OCI-M2 (cell line): Measurements from ENCODE around the gene MDGA2.
A peak's percentile ranks its signal among the peaks of the same experiment; 100 is the strongest.
"Not testable (repeated sequence)": the region's sequence is repeated elsewhere in the genome, so short reads cannot be mapped to it uniquely, and the experiment has no call there.

Source experiments
- DNase-seq: peaks from one replicate; lab custom pipeline; 2025; ENCODE audit not compliant: unreplicated experiment; lab: John Stamatoyannopoulos, UW

Gene MDGA2

GRCh38 chr14:47624126-47624525 lies 51.3 kb downstream of the MDGA2 start:
- not testable (repeated sequence) for DNase-seq

DNA sequence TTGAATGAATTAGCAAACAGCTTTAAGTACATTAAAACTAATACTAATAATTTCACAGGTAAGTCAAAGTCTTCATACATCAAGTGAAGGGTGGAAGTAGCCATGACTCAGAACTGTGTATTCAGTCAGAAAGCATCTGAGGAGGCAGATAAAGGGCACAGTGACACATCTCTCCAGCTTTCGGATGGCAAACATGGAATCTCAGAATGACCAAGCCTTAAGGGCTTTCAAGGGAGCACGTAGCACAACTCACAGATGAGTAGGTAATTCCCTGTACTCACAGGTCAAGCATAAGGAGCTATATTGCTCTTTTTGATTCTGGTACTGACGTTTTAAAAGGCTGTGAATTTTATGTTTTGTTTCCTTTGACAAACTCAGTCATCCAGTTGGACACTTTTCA lies 56.0 kb downstream of the MDGA2 start:
- no peak for DNase-seq

DNA sequence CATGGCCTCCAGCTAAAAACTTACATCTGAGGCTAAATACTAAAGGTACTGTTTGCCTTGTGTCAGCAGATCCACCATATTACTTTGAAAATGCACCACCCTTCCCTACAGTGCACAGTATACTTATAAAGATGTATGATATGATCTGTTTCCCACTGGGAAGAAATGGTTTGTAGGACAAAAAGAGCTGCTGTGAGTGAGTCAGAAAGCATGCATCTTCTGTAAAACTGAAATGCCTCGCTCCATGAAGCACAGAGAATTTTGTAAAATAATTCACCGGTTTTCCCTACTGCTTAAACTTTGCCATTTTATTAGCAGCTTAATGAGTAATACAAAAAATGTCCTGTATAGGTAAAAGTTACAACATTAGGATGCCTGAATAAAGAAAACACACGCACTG lies 68.8 kb downstream of the MDGA2 start:
- no peak for DNase-seq

DNA sequence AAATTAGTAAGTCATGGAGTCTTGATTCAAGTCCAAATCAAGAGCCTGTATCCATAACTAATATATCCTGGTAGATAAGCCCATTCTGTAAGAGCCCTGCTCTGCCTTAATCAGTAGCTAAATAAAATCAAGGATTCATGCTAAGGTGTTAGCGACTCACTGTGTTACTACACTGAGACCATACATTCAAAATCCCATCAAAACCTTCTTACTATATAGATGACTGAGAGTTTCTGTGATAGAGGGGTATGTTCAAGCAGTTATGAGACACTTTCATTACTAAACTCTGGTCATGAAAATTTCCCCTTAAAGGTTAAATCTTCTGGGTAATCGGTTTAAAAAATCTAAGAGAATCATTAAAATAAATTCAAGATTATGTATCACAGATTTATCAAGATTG lies 78.5 kb downstream of the MDGA2 start:
- DNase-seq: no peak

DNA sequence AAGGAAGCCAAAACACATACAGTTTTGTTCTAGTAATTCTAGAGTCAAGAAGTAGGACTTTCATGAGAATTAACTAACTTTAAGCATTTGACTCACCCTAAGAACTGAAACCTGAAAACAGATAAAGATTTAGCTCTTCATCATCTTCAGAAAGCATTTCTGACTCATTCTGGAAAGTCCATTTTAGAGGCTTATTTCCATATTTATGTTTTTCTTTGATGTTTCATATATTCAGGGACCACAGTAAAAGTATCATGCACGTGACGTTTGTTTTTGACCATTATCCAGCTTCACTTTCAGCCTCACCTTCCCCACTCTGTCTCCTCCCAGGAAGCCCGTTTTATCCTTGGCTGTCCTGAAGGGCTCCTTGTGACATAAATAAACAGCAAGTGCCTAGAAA lies 79.2 kb downstream of the MDGA2 start:
- DNase-seq: no peak

- no peak for DNase-seq
Observed at GRCh38 chr14:47595552-47595951, 79.9 kb downstream of the MDGA2 start.

DNA sequence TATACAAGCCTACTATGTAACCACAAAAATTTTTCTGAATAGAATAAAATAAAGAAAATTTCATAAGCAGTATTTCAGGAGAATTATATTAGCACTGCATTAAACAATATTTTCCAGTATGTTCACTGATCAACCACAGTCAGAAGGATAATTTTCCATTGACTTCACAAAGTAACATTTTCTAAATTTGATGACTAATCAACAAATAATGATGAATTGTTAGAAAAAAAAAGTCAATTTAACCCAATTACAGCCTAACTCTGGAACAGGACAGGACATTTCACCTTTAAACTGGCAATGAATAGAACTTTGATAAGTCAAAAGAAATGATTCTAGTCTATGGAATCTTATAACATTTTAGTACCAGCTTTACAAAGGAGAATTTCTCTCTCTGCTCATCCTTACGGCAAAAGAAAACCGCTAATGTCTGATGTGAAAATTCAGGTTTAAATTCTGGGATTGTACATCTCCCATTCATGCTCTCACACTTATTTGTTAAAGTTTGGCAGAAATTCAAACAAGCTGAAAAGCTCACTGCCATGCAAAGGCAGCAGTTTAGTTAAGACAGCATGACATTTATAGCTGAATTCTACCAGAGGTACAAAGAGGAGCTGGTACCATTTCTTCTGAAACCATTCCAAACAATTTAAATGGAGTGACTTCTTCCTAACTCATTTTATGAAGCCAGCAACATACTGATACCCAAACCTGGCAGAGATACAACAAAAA lies 84.5 kb downstream of the MDGA2 start:
- no peak for DNase-seq

DNA sequence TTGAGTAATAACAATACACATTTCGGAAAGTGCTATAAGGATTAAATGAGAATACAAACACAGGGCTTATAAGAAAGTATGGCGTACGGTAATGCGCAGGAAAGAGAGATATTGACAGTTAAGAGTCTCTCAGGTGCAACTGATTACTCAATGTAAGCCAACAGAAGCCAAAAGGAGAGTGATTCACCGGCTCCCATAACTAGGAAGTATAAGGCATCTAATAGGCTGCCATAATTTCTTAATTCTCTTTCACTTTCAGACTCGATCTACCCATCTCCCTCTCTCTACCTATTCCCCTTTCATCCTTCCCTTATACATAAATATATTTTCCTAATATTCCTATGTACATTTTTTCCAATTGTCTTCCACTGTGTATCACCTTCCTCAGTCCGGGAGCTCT lies 90.0 kb downstream of the MDGA2 start:
- no peak for DNase-seq

GRCh38 chr14:47567273-47567672 lies 108.1 kb downstream of the MDGA2 start:
- no peak for DNase-seq

GRCh38 chr14:47557894-47558293 lies 117.5 kb downstream of the MDGA2 start:
- DNase-seq: no peak

DNA sequence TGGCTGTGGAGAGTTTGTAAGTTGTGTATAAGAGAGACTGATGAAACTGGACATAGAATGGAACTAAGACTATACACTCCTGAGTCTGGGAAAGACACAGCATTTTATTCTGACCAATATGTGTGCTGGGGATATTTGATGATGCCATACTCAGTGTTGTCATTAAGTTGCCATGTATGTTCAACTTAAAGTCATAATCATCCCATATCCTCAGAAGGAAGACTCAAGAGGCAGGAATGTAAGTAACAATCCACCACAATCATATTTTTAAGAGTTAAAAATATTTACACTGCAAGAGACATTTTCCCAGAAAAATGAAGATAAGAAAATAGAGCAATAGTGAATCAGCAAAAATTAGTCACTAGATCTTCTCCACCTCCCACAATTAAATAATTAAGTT lies 120.1 kb downstream of the MDGA2 start:
- no peak for DNase-seq

DNA sequence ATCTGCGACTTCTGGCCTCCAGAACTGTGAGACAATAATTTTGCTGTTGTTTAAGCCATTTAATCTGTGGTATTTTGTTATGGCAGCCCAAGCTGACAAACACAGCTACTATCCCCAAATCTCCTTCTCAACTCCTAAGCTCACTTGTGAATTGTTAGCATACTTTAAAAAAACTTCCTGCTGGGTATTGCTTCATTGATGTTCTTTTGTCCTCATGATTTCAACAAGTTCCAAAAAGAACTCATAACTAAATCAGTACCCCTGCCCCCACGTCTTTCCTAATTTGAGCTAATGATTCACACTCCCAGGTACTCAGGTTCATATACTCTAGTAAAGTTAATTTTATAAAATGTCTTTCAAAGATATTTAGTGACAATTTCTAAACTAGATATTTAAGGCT lies 125.5 kb downstream of the MDGA2 start:
- no peak for DNase-seq

DNA sequence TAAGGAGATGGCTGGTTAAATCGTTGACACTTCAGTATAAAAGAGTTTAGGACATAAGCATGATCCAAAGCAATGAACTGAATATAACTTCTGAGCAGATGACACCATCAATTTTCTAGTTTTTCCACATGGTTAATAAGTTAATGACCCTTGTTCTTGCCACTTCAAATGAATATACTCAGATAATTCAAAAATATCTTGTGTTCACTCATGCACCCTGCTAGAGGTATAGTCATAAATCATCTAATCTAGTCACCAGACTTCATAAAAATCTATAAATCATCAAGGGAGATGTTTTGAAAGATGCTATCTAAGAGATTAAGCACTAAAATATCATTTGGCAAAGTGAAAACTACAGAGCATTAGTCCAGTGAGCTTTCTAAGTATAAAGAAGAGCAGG lies 131.9 kb downstream of the MDGA2 start:
- no peak for DNase-seq

GRCh38 chr14:47541662-47542061 lies 133.7 kb downstream of the MDGA2 start:
- no peak for DNase-seq

DNA sequence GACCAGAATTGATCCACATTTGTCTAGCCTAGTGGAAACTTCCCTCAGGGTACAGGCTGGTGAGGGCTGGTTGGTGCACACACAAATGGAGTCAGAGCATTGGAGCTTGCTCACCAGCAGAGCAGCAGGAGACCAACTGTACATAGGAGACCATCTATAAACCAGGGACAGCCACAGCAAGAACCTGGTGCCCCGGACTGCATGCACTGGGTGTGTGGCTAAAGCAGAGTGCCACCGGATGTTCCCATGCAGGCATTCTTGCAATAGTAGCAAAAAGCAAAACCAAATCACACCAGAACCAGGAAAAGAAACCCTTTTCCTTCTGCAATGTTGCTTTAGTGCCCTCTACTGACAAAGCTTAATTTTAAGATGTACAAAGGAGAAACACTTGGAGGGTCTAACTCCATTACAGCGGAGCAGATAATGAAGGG lies 136.4 kb downstream of the MDGA2 start:
- DNase-seq: peak; percentile 12

- no peak for DNase-seq
Observed at GRCh38 chr14:47536341-47536740, 139.1 kb downstream of the MDGA2 start.

- no peak for DNase-seq
Observed at GRCh38 chr14:47526591-47527244, 148.7 kb downstream of the MDGA2 start.

- no peak for DNase-seq
Observed at GRCh38 chr14:47524524-47524923, 150.9 kb downstream of the MDGA2 start.

DNA sequence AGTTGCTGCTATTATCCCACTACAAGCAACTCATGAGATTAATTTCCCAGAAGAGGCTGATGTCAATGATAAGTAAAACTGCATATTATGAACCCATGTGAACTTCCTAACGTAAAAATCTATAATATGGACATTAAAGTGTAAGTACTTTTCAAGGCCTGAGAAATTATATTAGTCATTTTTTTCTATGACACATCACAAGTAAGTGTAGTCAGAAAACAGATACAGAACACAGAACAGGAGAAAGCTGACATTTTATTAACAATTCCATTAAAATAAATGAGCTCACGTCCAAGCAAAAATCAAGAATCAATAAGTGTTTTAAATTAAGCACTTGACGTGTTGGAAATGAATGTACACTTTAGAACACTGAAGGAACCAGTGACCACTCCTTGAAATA lies 155.0 kb downstream of the MDGA2 start:
- DNase-seq: no peak

DNA sequence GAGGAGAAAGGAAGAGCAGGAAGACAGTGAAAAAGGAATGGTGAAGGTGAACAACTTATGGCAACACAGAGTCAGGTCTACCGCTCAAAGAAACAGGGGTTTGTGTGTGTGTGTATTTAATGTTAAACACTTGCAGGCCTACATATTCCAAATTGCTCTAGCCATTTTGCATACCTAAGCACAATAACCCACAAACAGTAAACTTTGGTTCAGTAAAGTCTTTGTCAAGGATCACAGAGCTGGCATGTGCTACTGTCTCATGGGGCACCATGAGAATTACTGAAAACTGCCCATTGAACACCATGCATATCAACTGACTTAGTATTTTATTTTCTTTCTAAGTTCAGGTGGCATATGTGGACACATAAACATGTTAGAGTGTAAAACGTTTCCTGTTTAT lies 163.6 kb downstream of the MDGA2 start:
- DNase-seq: no peak

DNA sequence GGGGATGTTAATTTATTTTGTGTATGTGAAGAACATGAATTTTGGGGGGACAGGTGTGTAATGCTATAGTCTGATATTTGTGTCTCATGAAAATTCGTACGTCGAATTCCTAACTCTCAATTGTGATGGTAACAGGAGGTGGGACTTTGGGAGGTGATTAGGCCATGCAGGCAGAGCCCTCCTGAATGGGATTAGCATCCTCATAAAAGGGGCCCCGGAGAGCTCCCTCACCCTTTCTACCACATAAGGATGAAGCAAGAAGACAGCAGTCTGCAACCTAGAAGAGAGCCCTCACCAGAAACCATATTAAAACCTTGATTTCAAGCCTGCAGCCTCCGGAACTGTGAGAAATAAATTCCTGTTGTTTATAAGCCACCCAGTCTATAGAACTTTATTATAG lies 165.4 kb downstream of the MDGA2 start:
- no peak for DNase-seq

DNA sequence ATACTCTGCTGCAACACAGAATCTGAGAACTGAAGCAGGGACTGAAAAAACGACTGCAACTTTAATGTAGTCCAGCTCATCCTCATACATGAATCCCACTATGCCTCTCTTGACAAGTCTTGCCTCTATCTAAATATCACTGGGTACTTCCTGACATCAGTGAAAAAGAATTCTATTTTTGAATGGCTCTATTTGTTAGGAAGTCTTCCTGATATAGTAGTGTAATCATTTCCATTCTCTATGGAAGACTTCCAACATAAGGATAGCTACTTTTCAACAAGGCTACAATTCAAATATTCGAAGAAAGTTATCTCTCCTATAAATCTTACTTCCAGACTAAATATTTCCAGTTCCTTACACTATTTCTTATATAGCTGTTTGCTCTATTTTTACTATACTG lies 167.5 kb downstream of the MDGA2 start:
- no peak for DNase-seq

DNA sequence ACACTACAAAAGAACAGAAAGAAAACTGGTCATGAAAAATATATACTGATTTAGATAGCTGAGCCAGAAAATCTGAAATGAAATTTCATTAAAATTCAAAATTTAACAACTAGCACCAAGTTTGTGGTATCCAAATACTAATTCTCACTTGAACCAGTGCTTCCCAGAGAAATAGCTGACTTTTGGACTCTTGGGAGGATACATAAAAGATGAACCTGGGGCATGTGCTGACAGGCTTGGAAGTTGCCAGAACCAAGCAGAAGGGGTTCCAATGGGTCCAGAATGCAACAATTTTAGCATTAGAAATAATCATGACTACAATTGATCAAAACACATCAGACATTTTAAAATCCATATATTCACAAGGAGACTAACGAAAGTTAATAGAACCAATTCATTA lies 175.0 kb downstream of the MDGA2 start:
- no peak for DNase-seq
